ENCODE measurements around the gene TWSG1.

DNA sequence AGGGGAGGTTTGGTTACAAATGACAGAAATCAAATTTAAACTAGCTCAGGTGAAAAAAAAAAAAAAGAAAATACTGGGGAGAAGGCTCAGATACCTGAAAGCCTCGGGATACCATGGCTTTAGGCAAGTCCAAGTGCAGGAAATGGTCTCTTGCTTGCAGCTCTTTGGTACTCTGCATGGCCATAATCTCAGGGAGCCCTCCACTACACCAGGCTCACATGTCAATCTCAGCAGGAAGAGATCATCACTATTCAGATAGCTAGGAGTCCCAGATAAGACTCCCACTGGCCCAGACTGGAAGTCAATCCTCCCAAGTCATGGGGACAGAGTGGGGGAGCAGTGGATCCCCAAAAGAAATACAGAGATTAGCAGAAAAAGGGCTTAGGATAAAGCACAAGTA, 75.9 kb downstream of the TWSG1 start:
- TF ChIP-seq, protein P1, sequence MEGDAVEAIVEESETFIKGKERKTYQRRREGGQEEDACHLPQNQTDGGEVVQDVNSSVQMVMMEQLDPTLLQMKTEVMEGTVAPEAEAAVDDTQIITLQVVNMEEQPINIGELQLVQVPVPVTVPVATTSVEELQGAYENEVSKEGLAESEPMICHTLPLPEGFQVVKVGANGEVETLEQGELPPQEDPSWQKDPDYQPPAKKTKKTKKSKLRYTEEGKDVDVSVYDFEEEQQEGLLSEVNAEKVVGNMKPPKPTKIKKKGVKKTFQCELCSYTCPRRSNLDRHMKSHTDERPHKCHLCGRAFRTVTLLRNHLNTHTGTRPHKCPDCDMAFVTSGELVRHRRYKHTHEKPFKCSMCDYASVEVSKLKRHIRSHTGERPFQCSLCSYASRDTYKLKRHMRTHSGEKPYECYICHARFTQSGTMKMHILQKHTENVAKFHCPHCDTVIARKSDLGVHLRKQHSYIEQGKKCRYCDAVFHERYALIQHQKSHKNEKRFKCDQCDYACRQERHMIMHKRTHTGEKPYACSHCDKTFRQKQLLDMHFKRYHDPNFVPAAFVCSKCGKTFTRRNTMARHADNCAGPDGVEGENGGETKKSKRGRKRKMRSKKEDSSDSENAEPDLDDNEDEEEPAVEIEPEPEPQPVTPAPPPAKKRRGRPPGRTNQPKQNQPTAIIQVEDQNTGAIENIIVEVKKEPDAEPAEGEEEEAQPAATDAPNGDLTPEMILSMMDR (IDR thresholded peaks at IDR 0.05), result no peak
- TF ChIP-seq EP300 (IDR thresholded peaks at IDR 0.05), result no peak
